ENCODE results near the gene GNAI1. TPM values are rescaled to one million over a fixed set of nuclear protein-coding genes. Genes with fewer than 3 reads are reported as not detected.

GNAI1 gene
- total and polyA plus RNA-seq, 2 of the 13 experiments (the other 11 are each of a cell fraction or from before 2014, with no cell fraction given), result 3.5 to 5.7 TPM

DNA sequence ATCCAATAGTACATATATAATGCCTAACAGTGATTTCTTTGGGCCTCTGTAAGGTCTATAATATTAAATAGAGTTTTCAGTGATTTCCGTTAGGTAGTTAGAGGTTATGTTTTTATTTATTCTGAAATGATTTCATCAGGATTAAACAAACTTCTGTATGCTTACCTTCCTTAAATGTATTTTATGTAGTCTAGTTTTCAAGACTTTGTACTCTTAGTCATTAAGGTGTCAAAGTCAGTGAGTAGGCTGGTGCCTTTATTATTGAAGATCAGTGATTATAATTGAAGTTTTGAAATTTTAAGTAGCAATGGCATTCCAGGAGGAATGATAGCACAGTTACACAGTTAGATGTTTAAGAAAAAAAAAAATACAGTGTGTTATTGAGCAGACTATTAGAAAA lies 20.7 kb downstream of the GNAI1 start:
- Histone ChIP-seq H4K20me1 (ENCODE audit: insufficient read depth, low read length) (no peaks in the 10 kb centered on the region), H3K4me1 (ENCODE audit: insufficient read depth, low read length) (peaks cover 7% of the 10 kb centered on the region; the same call in 1 of the 2 replicates), H2AFZ (ENCODE audit: low read length) (no peak overlapping the region), H3K27me3 (ENCODE audit: control insufficient read depth in 1 of 2, insufficient read depth in 2 of 2, low read length in 2 of 2) (no peaks in the 10 kb centered on the region), H3K4me3 (replicated peaks in 1 of 3; ENCODE audit: insufficient read depth in 1 of 3, low read depth in 2 of 3, low read length in 3 of 3) (no peak overlapping the region), H3K9me3 (ENCODE audit: low read length) (no peaks in the 10 kb centered on the region), H3K36me3 (replicated peaks in 1 of 2; ENCODE audit: control insufficient read depth in 1 of 2, insufficient read depth in 2 of 2, low read length in 2 of 2) (no peaks in the 10 kb centered on the region), H3K27ac (ENCODE audit: extremely low read length, insufficient read depth, low read length) (no peak overlapping the region), H3K9ac (ENCODE audit: insufficient read depth, low read depth, low read length) (no peak overlapping the region), H3K79me2 (ENCODE audit: insufficient read depth, low read length) (peaks cover 2% of the 10 kb centered on the region), H3K4me2 (ENCODE audit: low read depth, low read length) (no peak overlapping the region)
- no peak for ATAC-seq
- intact Hi-C loops (cut with micrococcal nuclease; ENCODE audit: unreplicated experiment), result no loop called here
- no peak for FAIRE-seq
- CTCF ChIA-PET (ENCODE audit: low intra/inter-chr PET ratio, low total read pairs), result no interaction called here
- BruUV-seq (replicated peaks), result no TSS peak
- POLR2A ChIA-PET, result no interaction called here
- in situ Hi-C loops (cut with HindIII; ENCODE audit: extremely low pct_ligation_motif_present, low pct_unique_long_range_greater_than_20kb), result no loop called here
- 86% methylated on average over 1 of the region's 1 CpG for WGBS (ENCODE audit: low lambda C conversion rate)
- no peak for DNase-seq (ENCODE audit: low spot score)
- TF ChIP-seq ZNF616 (CRISPR knock-in tag; IDR thresholded peaks at IDR 0.05; ENCODE audit: low read depth) (no peak), SETDB1 (CRISPR knock-in tag; IDR thresholded peaks at IDR 0.05; ENCODE audit: borderline replicate concordance) (no peak), ZNF768 (CRISPR knock-in tag; IDR thresholded peaks at IDR 0.05) (no peak), SAP130 (CRISPR knock-in tag; IDR thresholded peaks at IDR 0.05; ENCODE audit: low read depth) (no peak), ZKSCAN5 (CRISPR knock-in tag; IDR thresholded peaks at IDR 0.05) (no peak), KAT8 (CRISPR knock-in tag; IDR thresholded peaks at IDR 0.05) (no peak), SKIL (CRISPR knock-in tag; IDR thresholded peaks at IDR 0.05; ENCODE audit: borderline replicate concordance) (no peak), MBNL3 (CRISPR knock-in tag; conservative IDR thresholded peaks at IDR 0.05) (no peak), USF2 (IDR thresholded peaks at IDR 0.05; ENCODE audit: low read depth, low read length) (no peak), USF2 (CRISPR knock-in tag; IDR thresholded peaks at IDR 0.05; ENCODE audit: borderline replicate concordance) (no peak), ZNF652 (CRISPR knock-in tag; IDR thresholded peaks at IDR 0.05; ENCODE audit: borderline replicate concordance, low read depth) (no peak)
- TF ChIP-seq, protein P1, sequence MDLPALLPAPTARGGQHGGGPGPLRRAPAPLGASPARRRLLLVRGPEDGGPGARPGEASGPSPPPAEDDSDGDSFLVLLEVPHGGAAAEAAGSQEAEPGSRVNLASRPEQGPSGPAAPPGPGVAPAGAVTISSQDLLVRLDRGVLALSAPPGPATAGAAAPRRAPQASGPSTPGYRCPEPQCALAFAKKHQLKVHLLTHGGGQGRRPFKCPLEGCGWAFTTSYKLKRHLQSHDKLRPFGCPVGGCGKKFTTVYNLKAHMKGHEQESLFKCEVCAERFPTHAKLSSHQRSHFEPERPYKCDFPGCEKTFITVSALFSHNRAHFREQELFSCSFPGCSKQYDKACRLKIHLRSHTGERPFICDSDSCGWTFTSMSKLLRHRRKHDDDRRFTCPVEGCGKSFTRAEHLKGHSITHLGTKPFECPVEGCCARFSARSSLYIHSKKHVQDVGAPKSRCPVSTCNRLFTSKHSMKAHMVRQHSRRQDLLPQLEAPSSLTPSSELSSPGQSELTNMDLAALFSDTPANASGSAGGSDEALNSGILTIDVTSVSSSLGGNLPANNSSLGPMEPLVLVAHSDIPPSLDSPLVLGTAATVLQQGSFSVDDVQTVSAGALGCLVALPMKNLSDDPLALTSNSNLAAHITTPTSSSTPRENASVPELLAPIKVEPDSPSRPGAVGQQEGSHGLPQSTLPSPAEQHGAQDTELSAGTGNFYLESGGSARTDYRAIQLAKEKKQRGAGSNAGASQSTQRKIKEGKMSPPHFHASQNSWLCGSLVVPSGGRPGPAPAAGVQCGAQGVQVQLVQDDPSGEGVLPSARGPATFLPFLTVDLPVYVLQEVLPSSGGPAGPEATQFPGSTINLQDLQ (CRISPR knock-in tag; IDR thresholded peaks at IDR 0.05), result no peak
- TF ChIP-seq, protein P2, sequence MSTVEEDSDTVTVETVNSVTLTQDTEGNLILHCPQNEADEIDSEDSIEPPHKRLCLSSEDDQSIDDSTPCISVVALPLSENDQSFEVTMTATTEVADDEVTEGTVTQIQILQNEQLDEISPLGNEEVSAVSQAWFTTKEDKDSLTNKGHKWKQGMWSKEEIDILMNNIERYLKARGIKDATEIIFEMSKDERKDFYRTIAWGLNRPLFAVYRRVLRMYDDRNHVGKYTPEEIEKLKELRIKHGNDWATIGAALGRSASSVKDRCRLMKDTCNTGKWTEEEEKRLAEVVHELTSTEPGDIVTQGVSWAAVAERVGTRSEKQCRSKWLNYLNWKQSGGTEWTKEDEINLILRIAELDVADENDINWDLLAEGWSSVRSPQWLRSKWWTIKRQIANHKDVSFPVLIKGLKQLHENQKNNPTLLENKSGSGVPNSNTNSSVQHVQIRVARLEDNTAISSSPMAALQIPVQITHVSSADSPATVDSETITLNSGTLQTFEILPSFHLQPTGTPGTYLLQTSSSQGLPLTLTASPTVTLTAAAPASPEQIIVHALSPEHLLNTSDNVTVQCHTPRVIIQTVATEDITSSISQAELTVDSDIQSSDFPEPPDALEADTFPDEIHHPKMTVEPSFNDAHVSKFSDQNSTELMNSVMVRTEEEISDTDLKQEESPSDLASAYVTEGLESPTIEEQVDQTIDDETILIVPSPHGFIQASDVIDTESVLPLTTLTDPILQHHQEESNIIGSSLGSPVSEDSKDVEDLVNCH (CRISPR knock-in tag; IDR thresholded peaks at IDR 0.05), result no peak
- TF ChIP-seq, protein P3, sequence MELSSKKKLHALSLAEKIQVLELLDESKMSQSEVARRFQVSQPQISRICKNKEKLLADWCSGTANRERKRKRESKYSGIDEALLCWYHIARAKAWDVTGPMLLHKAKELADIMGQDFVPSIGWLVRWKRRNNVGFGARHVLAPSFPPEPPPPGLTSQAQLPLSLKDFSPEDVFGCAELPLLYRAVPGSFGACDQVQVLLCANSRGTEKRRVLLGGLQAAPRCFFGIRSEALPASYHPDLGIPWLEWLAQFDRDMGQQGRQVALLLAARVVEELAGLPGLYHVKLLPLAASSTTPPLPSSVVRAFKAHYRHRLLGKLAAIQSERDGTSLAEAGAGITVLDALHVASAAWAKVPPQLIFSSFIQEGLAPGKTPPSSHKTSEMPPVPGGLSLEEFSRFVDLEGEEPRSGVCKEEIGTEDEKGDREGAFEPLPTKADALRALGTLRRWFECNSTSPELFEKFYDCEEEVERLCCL (CRISPR knock-in tag; IDR thresholded peaks at IDR 0.05; ENCODE audit: borderline replicate concordance), result no peak
